HepG2 (cell line): ENCODE data around the gene WWC1. TPM values are rescaled to one million over a fixed set of nuclear protein-coding genes. Genes with fewer than 3 reads are reported as not detected.
A peak's percentile ranks its signal among the peaks of the same experiment; 100 is the strongest.

Source experiments
- ATM ChIP-seq: fragments of 450-650 bp; IDR thresholded peaks from 2 replicates; pipeline ENCODE4 v1.7.1; 2017; ENCODE audit warnings: mild to moderate bottlenecking, borderline replicate concordance
- CBX1 ChIP-seq: IDR thresholded peaks from one replicate; pipeline ENCODE4 v1.6.1; 2016; ENCODE audit warnings: antibody characterized with exemption, low read depth
- EEA1 ChIP-seq: sonication (generic); formaldehyde crosslinking; IDR thresholded peaks from 2 replicates; pipeline ENCODE4 v1.5.1; 2020; ENCODE audit warnings: mild to moderate bottlenecking, missing genetic modification reagents, borderline replicate concordance
- GMEB2 ChIP-seq: IDR thresholded peaks from 2 replicates; pipeline ENCODE4 v1.6.1; 2016; ENCODE audit warnings: missing biosample characterization, missing genetic modification reagents, low read depth
- HOXA3 ChIP-seq: sonication (generic); formaldehyde crosslinking; IDR thresholded peaks from 2 replicates; pipeline ENCODE4 v1.5.0; 2020; ENCODE audit warnings: missing genetic modification reagents
- KAT7 ChIP-seq: IDR thresholded peaks from 2 replicates; pipeline ENCODE4 v1.6.1; 2018; ENCODE audit warnings: borderline replicate concordance, missing compliant biosample characterization
- KDM1A ChIP-seq: IDR thresholded peaks from 2 replicates; pipeline ENCODE4 v1.6.1; 2016; ENCODE audit warnings: missing compliant biosample characterization
- KLF6 ChIP-seq: IDR thresholded peaks from 2 replicates; pipeline ENCODE4 v1.8.0; 2016; ENCODE audit warnings: missing biosample characterization, missing genetic modification reagents
- NR2F6 ChIP-seq, 2 experiments: IDR thresholded peaks; 2 replicates each; pipeline ENCODE4 v1.6.1; 2016; ENCODE audit warnings: antibody characterized with exemption in 1 of 2, mild to moderate bottlenecking in 1 of 2
- PHF8 ChIP-seq: sonication (generic); formaldehyde crosslinking; IDR thresholded peaks from 2 replicates; pipeline ENCODE4 v1.5.0; 2020; ENCODE audit warnings: missing genetic modification reagents
- RELA ChIP-seq: sonication (generic); formaldehyde crosslinking; IDR thresholded peaks from 2 replicates; pipeline ENCODE4 v1.4.0; 2020; ENCODE audit warnings: missing genetic modification reagents
- SETDB1 ChIP-seq: sonication (generic); formaldehyde crosslinking; IDR thresholded peaks from 2 replicates; pipeline ENCODE4 v1.5.1; 2020; ENCODE audit warnings: missing genetic modification reagents, mild to moderate bottlenecking, borderline replicate concordance
- SMAD9 ChIP-seq: sonication (generic); formaldehyde crosslinking; IDR thresholded peaks from 2 replicates; pipeline ENCODE4 v1.5.1; 2020; ENCODE audit warnings: mild to moderate bottlenecking, missing genetic modification reagents
- SSRP1 ChIP-seq: IDR thresholded peaks from 2 replicates; pipeline ENCODE4 v1.6.1; 2016; ENCODE audit warnings: control low read depth
- STAG1 ChIP-seq: sonication (generic); formaldehyde crosslinking; IDR thresholded peaks from 2 replicates; pipeline ENCODE4 v1.4.0; 2020; ENCODE audit warnings: missing genetic modification reagents
- TAF15 ChIP-seq: fragments of 200-400 bp; formaldehyde crosslinking; IDR thresholded peaks from one replicate; pipeline ENCODE4 v1.6.1; 2018; ENCODE audit warnings: mild to moderate bottlenecking, low read depth, low read length; ENCODE audit not compliant: poor library complexity, severe bottlenecking
- TBX3 ChIP-seq: fragments of 450-650 bp; IDR thresholded peaks from 2 replicates; pipeline ENCODE4 v1.6.1; 2017; ENCODE audit warnings: antibody characterized with exemption, mild to moderate bottlenecking, inconsistent platforms, borderline replicate concordance
- TMF1 ChIP-seq: sonication (generic); formaldehyde crosslinking; IDR thresholded peaks from 2 replicates; pipeline ENCODE4 v1.8.1; 2022; ENCODE audit warnings: low read depth, missing genetic modification reagents
- UBTF ChIP-seq: sonication (generic); formaldehyde crosslinking; IDR thresholded peaks from 2 replicates; pipeline ENCODE4 v1.4.0; 2020; ENCODE audit warnings: mild to moderate bottlenecking, missing genetic modification reagents
- ZBTB44 ChIP-seq: sonication (generic); formaldehyde crosslinking; IDR thresholded peaks from 2 replicates; pipeline ENCODE4 v1.4.0; 2020; ENCODE audit warnings: missing genetic modification reagents
- ZC3H4 ChIP-seq: sonication (generic); formaldehyde crosslinking; IDR thresholded peaks from 2 replicates; pipeline ENCODE4 v1.4.0; 2020; ENCODE audit warnings: missing genetic modification reagents, borderline replicate concordance
- ZMYM2 ChIP-seq: sonication (generic); formaldehyde crosslinking; IDR thresholded peaks from 2 replicates; pipeline ENCODE4 v1.8.0; 2022; ENCODE audit warnings: mild to moderate bottlenecking, missing genetic modification reagents
- ZNF20 ChIP-seq: sonication (generic); formaldehyde crosslinking; IDR thresholded peaks from 2 replicates; pipeline ENCODE4 v1.4.0; 2020; ENCODE audit warnings: mild to moderate bottlenecking, moderate library complexity, missing genetic modification reagents
- ZNF354B ChIP-seq: sonication (generic); formaldehyde crosslinking; IDR thresholded peaks from 2 replicates; pipeline ENCODE4 v1.8.0; 2022; ENCODE audit warnings: mild to moderate bottlenecking, missing genetic modification reagents
- ZNF572 ChIP-seq: sonication (generic); formaldehyde crosslinking; IDR thresholded peaks from 2 replicates; pipeline ENCODE4 v1.5.1; 2020; ENCODE audit warnings: mild to moderate bottlenecking, missing genetic modification reagents
- ZNF7 ChIP-seq: IDR thresholded peaks from 2 replicates; pipeline ENCODE4 v1.6.1; 2016; ENCODE audit warnings: missing biosample characterization, missing genetic modification reagents
- ZNF772 ChIP-seq: sonication (generic); formaldehyde crosslinking; IDR thresholded peaks from 2 replicates; pipeline ENCODE4 v1.5.0; 2020; ENCODE audit warnings: mild to moderate bottlenecking, missing genetic modification reagents
- ZNF776 ChIP-seq: sonication (generic); formaldehyde crosslinking; IDR thresholded peaks from 2 replicates; pipeline ENCODE4 v1.4.0; 2020; ENCODE audit warnings: mild to moderate bottlenecking, missing genetic modification reagents
- polyA plus RNA-seq, 8 experiments: library from polyadenylated mRNA; depleted of rRNA in 3 of 8; stranded (reverse) in 7 of 8; unstranded in 1 of 8; fragments of >200 nt; fragmentation: Illumina TruSeq in 4 of 8; extraction: Trizol in 4 of 8; gene quantifications; 2 replicates each; pipeline versions ENCODE4 v1.2.1 to v1.2.3, GENCODE V29; 2011 to 2016; ENCODE audit warnings: low read depth in 4 of 8, missing spikeins in 1 of 8, mixed read lengths in 1 of 8; ENCODE audit not compliant: insufficient read depth in 1 of 8
- total RNA-seq, 5 experiments: library from RNA; depleted of rRNA; stranded (reverse); fragments of >200 nt; fragmentation: Illumina TruSeq; extraction: Trizol; gene quantifications; 2 replicates each; pipeline ENCODE4 v1.2.3, GENCODE V29; 2016; ENCODE audit warnings: low read depth in 1 of 5

WWC1 gene
- total and polyA plus RNA-seq, 2 of the 13 experiments (the other 11 are each of a cell fraction or from before 2014, with no cell fraction given), result 8.3 to 17.9 TPM

- TF ChIP-seq ZC3H4, result no peak
- TF ChIP-seq SSRP1 (CRISPR knock-in tag), result no peak
- no peak for TF ChIP-seq SETDB1
- TF ChIP-seq ZNF572, result no peak
- no peak; the same call in 1 of the 2 replicates for TF ChIP-seq NR2F6 (IDR thresholded peaks at IDR 0.05)
- peak; percentile 57 for TF ChIP-seq NR2F6 (CRISPR knock-in tag; IDR thresholded peaks at IDR 0.05)
- no peak for TF ChIP-seq CBX1
- TF ChIP-seq TBX3, result peak; percentile 10; the same call in 1 of the 2 replicates
- TF ChIP-seq ATM, result no peak
- no peak for TF ChIP-seq ZBTB44 (CRISPR knock-in tag)
- peak; percentile 18 for TF ChIP-seq STAG1 (CRISPR knock-in tag)
- TF ChIP-seq GMEB2, result no peak
- 0 out of 2 replicates have a peak, but pooled peaks have one; percentile 75 for TF ChIP-seq KDM1A (CRISPR knock-in tag)
- TF ChIP-seq ZNF772, result no peak
- TF ChIP-seq KLF6, result no peak
- TF ChIP-seq UBTF (CRISPR knock-in tag), result peak; percentile 49; the same call in 1 of the 2 replicates
- TF ChIP-seq KAT7, result no peak
- no peak for TF ChIP-seq SMAD9 (CRISPR knock-in tag)
- no peak for TF ChIP-seq PHF8 (CRISPR knock-in tag)
- TF ChIP-seq ZNF7 (CRISPR knock-in tag), result no peak
- TF ChIP-seq ZNF776 (CRISPR knock-in tag), result no peak
- no peak for TF ChIP-seq EEA1 (CRISPR knock-in tag)
- no peak for TF ChIP-seq TMF1 (CRISPR knock-in tag)
- TF ChIP-seq ZMYM2 (CRISPR knock-in tag), result peak; percentile 93
- no peak for TF ChIP-seq ZNF354B (CRISPR knock-in tag)
- TF ChIP-seq HOXA3, result peak; percentile 64; the same call in 1 of the 2 replicates
- TF ChIP-seq RELA (CRISPR knock-in tag), result no peak
- TF ChIP-seq ZNF20 (CRISPR knock-in tag), result no peak
- no peak for TF ChIP-seq TAF15
These were observed 70.8 kb downstream of the WWC1 start (continued) for GRCh38 chr5:168362097-168362885.
